HG03196 (cell line): ENCODE data around the gene CCSER1.
"Not testable (repeated sequence)": the region's sequence is repeated elsewhere in the genome, so short reads cannot be mapped to it uniquely, and the experiment has no call there.

Experiments used
- ATAC-seq: cut with Tn5 transposase; IDR thresholded peaks from one replicate; pipeline ENCODE4 v1.9.1; 2021; ENCODE audit not compliant: unreplicated experiment

Gene CCSER1

DNA sequence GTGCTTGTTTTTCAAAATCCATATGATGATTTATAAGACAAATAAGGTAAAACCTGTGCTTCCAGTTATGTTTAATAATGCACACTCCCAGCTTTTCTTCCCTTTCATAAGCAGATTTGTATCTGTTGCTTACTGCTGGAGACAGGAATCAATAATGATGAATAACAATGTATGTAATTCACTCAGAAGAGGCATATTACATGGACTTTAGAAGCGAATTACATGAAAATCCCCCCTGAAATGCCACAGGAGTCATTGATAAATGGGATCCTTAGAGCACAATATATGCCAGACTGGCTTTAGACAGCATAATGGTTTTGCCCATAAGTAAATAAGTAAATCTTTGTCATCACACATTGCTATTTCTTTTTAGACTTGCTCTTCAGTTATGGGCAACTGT, 892.3 kb downstream of the CCSER1 start:
- ATAC-seq = no peak

DNA sequence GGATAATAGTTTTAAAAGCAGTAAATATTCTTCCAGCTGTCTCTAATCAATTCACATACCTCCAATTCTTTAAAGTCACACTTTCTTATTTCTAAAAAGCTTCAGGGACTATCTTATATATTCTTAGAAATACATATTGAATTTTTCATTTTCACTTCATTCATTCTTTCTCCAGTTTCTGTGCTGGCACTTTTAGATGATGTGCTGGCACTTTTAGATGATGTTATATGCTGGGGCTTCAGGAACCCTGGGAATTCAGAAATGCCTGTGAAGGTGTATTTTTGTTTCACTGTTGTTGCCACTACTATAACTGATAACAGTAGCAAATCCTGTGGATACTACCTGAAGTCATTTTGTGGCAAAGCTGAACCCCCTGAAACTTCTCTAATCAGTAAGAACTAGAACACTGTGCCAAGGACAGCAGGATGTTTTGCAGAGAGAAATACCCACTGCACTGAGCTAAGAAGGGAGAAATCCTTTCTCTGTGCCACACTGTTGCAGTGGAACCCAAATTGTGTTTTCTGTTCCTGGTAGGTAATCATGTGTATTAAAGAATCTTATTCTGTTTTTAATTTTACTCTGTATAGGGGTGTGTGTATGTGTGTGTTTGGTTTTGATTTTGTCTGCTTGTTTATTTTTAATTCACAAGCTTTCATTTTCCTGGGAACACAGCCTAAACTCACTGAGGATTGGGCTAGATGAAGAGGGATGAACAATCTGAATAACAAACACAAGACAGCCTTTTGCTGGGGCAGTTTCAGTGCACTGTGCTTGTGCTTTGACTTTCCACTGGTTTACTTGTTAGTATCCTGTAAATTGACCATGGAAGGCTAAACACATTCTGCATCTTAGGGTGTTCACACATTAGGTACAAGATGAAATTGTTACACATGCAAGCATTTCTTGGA, 898.3 kb downstream of the CCSER1 start:
- ATAC-seq = no peak

GRCh38 chr4:91028228-91028627, 901.0 kb downstream of the CCSER1 start:
- ATAC-seq = no peak

GRCh38 chr4:91031761-91032160, 904.6 kb downstream of the CCSER1 start:
- no peak for ATAC-seq

DNA sequence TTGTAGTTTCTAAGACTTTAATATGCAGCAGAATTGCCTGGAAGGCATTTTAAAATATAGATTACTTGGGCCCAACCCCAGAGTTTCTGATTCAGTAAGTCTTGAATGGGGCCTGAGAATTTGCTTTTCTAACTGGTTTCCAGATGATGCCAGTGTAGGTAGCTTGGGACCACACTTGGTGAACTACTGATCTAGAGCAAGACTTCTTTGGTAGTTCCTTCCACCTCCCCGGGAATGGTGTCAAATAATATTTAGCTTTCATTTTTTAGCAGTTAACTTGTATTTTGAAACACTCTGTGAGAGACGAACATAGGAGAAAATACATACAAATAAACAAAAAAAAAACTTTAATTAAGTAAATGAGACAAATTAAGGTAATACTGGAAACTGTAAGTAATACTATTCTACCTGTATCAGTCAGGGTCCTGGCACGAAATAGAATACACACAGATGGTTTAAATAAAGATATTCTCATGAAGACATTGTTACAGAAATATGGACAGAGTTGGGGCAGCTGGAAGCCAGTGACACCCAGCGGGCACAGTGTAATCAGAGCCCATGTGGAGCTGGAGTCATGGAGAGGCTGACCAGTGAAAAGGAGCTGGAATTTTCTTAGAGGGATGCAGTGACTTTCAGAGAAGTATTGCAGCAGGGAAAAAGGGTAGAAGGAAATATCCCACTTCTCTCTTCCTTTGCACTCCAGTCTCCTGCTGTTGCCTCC, 905.7 kb downstream of the CCSER1 start:
- ATAC-seq = no peak

DNA sequence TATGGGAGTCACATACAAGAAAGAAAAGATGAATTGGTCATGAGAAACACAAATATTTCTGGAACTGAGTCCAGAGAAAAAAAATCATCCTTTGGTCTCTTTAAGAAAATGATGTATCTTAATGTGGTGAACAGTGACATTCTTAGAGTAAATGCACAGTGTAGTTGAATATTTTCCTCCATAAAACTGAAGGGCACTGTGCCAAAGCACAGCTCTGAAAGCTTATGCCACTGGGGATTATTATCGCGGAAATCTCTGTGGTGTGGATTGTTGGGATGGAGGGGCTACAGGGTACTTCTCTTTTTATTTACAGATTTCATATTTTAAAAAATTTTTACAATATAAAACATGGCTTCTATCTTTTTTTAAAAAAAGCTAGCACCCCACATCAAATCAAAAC, 908.1 kb downstream of the CCSER1 start:
- no peak for ATAC-seq

GRCh38 chr4:91037951-91038350, 910.8 kb downstream of the CCSER1 start:
- ATAC-seq = no peak

DNA sequence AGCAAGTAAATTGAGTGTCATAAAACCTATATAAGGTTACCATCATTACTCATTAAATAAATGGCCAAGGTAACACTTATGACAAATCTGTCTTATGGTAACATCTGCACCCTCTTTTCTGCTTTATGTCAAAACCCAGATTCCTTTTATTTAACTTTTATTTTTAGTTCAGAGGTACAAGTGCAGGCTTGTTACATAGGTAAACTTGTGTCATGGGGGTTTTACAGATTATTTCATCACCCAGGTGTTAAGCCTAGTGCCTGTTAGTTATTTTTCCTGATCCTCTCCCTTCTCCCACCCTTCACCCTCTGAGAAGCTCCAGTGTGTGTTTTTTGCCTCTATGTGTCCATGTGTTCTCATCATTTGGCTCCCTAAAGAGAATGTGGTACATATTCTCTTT, 930.7 kb downstream of the CCSER1 start:
- ATAC-seq = no peak

DNA sequence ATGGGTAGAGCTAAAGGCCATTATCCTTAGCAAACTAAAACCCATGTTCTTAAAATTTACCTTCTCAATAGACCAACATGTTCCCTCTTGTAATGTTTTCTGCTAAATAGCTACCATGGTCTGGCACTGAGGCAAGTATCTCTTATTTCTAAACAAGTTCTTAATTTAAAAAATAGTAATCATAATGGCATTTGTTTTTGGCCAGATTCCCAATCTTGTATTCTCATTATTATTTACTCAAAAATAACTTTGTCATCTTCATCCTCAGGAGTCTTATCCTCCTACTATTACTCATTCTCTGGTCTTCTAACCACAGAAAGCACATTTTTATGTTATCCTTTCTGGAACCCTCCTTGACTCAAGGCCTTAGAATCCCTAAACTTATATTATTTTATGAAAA, 931.2 kb downstream of the CCSER1 start:
- ATAC-seq = no peak

DNA sequence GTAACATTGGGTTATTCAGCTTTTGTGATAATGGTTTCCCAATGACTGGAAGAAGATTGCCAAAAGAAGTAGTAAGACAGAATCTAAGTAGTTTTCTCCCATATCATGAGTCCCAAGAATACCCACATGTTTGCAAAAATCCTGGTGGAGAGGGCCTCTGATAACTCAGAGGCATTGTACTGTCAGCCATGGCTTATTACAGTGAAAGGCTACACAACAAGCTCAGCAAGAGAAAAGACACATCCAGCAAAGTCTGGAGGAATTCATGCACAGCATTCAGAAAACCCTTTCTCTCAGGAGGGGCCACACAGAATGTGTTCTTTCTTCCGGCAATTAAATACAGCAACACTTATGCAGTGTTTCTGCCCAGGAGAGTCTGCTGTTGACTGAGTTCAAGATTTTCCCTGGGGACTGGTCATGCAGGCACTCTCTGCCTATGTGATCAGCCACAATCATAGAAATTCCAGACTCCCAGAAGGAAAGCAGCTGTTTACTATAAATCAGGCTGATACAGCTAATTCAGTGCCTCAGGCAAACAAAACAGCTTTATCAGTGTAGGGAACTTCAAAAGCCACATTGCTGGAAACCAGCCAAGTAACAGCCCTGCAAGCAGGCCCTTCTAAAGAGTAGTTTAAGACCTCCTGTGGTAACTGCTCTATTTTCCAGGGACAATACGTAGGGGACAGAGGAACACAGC, 937.1 kb downstream of the CCSER1 start:
- ATAC-seq = no peak

GRCh38 chr4:91065117-91065516, 937.9 kb downstream of the CCSER1 start:
- no peak for ATAC-seq

- no peak for ATAC-seq
These were observed 943.5 kb downstream of the CCSER1 start for GRCh38 chr4:91070736-91071135.

DNA sequence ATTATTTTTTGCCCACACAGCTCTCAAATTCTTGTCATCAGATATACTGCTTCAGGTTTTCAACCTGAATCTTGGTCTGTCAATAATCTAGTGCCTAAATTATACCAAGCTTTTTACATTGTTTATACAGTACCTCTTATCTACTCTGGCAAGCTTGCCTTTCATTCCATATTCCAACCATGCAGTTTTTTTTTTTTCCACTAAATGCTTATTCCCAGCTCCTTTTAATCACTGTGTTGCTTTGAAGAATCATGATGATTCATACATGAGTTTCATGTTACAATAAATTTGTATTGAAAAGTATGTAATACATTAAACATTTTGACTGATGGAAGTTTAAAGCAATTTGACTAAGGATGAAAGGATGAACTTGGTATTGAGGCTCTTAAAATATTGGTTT, 949.0 kb downstream of the CCSER1 start:
- ATAC-seq = no peak

DNA sequence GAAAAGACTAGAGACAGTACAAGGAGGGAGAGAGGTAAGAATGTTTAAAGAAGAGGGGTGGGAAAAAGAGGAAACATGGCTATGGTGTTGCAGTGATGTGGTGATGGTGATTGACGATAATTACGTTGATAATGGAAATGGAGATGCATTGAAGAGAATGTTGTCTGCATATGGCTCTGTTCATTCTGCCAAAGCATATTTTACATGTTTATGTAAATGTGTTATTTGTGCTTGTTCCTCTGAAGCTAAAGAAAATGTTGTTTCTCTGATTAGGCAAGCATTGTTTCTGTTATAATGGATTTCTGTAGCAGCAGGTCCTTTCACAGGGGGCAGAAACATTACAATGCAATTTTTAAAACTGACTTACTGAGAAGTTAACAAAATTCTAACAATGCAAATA, 958.8 kb downstream of the CCSER1 start:
- ATAC-seq = no peak

GRCh38 chr4:91087743-91088142, 960.5 kb downstream of the CCSER1 start:
- ATAC-seq = no peak

DNA sequence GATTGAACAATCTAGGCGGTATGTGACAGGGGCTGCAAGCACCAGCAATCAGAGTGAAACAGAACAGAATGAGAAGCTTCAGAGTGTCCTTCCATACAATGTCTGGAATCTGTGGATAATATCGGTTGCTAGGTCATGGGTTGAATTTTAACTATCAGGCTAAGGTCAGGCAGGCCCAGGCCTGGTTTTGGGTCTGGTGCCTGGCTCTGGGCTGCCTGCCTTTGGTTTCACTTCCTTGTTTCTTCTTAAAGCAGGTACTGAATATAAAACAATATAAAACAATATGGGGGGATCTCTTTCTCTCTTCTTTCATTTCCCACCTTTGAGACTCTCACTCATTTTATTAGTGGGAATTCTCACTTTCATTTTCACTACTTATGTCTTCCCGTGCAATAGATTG, 962.0 kb downstream of the CCSER1 start:
- no peak for ATAC-seq

GRCh38 chr4:91092398-91092980, 965.3 kb downstream of the CCSER1 start:
- ATAC-seq = no peak

GRCh38 chr4:91094220-91094619, 967.0 kb downstream of the CCSER1 start:
- ATAC-seq = not testable (repeated sequence)

GRCh38 chr4:91099666-91100065, 972.5 kb downstream of the CCSER1 start:
- ATAC-seq = no peak

DNA sequence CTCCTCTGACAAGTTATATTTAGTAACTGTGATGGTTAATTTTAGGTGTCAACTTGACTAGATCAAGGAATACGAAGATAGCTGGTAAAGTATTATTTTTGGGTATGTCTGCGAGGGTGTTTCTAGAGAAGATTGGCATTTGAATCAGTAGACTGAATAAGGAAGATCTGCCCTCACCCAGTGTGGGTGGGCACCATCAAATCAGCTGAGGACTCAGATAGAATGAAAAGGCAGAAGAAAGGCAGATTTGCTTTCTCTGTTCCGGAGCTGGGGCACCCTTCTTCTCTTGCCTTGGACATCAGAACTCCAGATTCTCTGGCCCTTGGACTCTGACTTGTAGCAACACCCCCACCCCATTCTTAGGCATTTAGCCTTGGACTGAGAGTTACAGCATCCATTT, 981.6 kb downstream of the CCSER1 start:
- no peak for ATAC-seq

- ATAC-seq = no peak
These were observed 984.4 kb downstream of the CCSER1 start for GRCh38 chr4:91111556-91111955.
